Nephron (organoid): Measurements from ENCODE around the gene PGF.

Source experiments
- H3K27ac Mint-ChIP-seq, 3 experiments: 2 replicates each; pipeline ENCODE4 v1.8.0; 2020; ENCODE audit warnings: mixed read lengths in 3 of 3, mild to moderate bottlenecking in 2 of 3, moderate library complexity in 1 of 3
- H3K27me3 Mint-ChIP-seq: 2 replicates; pipeline ENCODE4 v1.8.0; 2021; ENCODE audit warnings: low read depth, mild to moderate bottlenecking, moderate library complexity, mixed read lengths
- H3K36me3 Mint-ChIP-seq: 2 replicates; pipeline ENCODE4 v1.8.0; 2020; ENCODE audit warnings: low read depth, mixed read lengths
- H3K4me1 Mint-ChIP-seq: 2 replicates; pipeline ENCODE4 v1.8.0; 2020; ENCODE audit warnings: mixed read lengths
- H3K4me3 Mint-ChIP-seq, 3 experiments: 2 replicates each; pipeline ENCODE4 v1.8.0; 2020; ENCODE audit warnings: mild to moderate bottlenecking in 3 of 3, mixed read lengths in 3 of 3, moderate library complexity in 2 of 3
- H3K9me3 Mint-ChIP-seq: 2 replicates; pipeline ENCODE4 v1.8.0; 2020; ENCODE audit warnings: mixed read lengths
- TF ChIP-seq, protein P1 (sequence below), 3 experiments: fragments of 200-600 bp; sonication (generic); IDR thresholded peaks; one replicate each; pipeline ENCODE4 v1.5.0; 2021; ENCODE audit warnings: antibody characterized with exemption in 3 of 3; ENCODE audit not compliant: unreplicated experiment in 3 of 3

PGF gene

DNA sequence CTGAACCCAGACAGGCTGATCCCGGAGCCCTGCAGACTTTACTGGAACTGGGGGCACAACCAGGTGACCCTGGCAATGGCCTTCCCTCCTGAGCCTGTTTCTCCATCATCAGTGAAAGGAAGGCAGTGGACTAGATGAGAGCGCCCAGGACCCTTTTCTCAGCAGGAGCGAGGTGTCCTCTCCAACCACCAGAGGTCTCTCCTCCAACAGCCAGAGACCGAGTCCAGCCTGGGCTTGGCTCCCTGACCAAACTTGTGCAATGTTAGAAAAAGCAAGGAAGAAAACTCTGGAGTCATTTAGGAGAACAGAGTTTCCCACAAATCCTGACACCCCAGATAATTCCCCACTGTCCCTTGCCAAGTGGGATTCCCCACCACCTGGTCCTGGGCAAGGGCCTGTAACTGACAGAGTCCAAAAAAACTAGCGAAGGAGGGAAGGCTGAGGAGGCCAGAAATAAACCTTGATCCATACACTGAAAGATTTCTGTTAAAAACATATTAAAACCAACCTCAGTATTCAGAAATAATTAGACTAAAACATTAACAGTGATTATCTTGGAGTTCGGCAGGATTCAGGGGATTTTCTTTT, 41.3 kb downstream of the PGF start:
- H3K4me1 Mint-ChIP-seq, result peaks cover 25% of the 10 kb centered on the region
- H3K36me3 Mint-ChIP-seq, result no peaks in the 10 kb centered on the region
- H3K27ac Mint-ChIP-seq, result peak overlapping the region in 2 of 3 experiments; percentile 77 to 79
- peak overlapping the region in 1 of 3 experiments; percentile 50 for H3K4me3 Mint-ChIP-seq
- H3K27me3 Mint-ChIP-seq, result no peaks in the 10 kb centered on the region
- no peaks in the 10 kb centered on the region for H3K9me3 Mint-ChIP-seq
- TF ChIP-seq, protein P1, sequence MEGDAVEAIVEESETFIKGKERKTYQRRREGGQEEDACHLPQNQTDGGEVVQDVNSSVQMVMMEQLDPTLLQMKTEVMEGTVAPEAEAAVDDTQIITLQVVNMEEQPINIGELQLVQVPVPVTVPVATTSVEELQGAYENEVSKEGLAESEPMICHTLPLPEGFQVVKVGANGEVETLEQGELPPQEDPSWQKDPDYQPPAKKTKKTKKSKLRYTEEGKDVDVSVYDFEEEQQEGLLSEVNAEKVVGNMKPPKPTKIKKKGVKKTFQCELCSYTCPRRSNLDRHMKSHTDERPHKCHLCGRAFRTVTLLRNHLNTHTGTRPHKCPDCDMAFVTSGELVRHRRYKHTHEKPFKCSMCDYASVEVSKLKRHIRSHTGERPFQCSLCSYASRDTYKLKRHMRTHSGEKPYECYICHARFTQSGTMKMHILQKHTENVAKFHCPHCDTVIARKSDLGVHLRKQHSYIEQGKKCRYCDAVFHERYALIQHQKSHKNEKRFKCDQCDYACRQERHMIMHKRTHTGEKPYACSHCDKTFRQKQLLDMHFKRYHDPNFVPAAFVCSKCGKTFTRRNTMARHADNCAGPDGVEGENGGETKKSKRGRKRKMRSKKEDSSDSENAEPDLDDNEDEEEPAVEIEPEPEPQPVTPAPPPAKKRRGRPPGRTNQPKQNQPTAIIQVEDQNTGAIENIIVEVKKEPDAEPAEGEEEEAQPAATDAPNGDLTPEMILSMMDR (IDR thresholded peaks at IDR 0.05; ENCODE audit: unreplicated experiment in 3 of 3), result peak; percentile 65 to 77 (median 70)

DNA sequence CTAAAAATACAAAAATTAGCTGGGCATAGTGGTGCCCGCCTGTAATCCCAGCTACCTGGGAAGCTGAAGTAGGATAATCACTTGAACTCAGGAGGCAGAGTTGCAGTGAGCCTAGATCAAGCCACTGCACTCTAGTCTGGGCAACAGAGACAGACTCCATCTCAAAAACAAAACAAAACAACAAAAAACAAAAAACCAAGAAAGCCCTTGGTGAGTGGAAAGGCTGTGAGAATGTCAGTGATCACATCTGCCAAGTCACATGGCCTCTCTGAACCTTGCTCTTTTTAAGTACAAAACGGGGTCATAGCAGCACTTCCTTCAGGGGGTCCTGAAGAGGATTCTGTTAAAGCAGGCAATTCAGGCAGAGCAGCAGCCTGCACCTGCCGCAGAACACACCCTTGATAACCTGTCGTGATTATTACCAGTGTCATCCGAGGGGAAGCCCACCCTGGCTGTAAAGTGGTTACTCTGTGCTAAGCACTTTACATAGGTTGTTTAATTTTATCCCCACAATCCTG, 41.9 kb downstream of the PGF start:
- Mint-ChIP-seq H3K9me3 (no peaks in the 10 kb centered on the region), H3K36me3 (no peaks in the 10 kb centered on the region), H3K4me1 (peaks cover 28% of the 10 kb centered on the region), H3K27me3 (no peaks in the 10 kb centered on the region), H3K4me3 (no peak overlapping the region), H3K27ac (no peak overlapping the region)
- TF ChIP-seq, protein P1 (IDR thresholded peaks at IDR 0.05; ENCODE audit: unreplicated experiment in 3 of 3), result no peak

DNA sequence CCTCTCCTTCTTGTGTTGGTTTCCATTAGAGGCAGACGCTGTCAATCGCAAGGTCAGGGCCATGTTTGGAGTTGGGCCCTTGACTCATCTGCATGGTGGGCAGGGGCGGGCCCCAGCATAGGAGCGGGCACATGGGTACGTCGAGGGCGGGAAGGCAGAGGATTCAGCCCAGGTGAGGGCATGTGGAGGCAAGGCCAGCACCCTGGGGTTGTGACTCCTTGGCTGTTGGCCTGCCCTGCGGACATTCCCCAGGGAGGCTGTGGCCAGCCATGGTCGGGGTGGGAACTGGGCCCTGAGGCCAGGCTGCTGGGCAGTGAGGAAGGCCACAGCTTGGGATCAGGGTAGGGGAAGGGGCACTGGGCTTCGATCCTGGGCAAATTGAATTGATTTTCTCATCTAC, 42.6 kb downstream of the PGF start:
- Mint-ChIP-seq H3K27ac (no peak overlapping the region), H3K4me1 (peaks cover 31% of the 10 kb centered on the region), H3K36me3 (no peaks in the 10 kb centered on the region), H3K4me3 (no peak overlapping the region), H3K27me3 (no peaks in the 10 kb centered on the region), H3K9me3 (no peaks in the 10 kb centered on the region)
- TF ChIP-seq, protein P1 (IDR thresholded peaks at IDR 0.05; ENCODE audit: unreplicated experiment in 3 of 3), result no peak

DNA sequence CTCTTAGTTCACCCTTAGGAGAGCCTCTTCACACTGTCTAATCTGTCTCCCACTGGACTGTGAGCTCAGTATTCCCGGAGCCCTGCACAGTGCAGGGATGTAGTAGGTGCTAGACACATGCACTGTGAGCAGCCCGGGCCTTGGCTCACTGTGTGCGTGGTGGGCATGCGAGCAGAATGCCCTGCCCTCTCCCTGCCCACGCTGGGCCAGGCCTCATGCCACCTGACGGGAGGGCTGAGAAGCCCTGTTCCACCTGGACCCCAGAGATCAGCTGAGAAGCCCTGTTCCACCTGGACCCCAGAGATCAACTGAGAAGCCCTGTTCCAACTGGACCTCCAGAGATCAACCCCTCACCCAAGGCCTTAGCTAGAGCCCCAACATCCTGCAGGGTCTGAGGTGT, 43.3 kb downstream of the PGF start:
- Mint-ChIP-seq H3K4me1 (peaks cover 31% of the 10 kb centered on the region), H3K27ac (no peak overlapping the region), H3K4me3 (no peak overlapping the region), H3K9me3 (no peaks in the 10 kb centered on the region), H3K27me3 (no peaks in the 10 kb centered on the region), H3K36me3 (no peaks in the 10 kb centered on the region)
- TF ChIP-seq, protein P1 (IDR thresholded peaks at IDR 0.05; ENCODE audit: unreplicated experiment in 3 of 3), result no peak

DNA sequence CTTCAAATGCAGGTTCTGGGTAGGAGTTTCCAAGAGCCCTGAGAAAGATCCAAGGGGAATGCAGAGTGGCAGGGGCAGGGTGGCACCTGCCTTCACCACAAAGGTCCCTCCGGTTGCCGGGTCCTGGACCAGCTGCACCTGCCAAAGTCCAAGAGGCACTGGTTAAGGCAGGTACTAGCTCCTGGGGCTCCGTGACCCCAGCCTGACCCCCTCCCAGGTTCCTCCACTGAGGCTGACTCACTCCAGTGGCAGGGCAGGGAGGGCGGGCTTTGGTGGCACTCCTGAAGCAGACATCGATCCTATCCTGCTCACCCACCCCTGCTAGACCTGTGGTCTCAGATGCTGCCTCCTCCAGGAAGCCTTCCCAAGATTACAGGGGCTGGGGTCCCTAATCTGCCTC, 43.7 kb downstream of the PGF start:
- TF ChIP-seq, protein P1 (IDR thresholded peaks at IDR 0.05; ENCODE audit: unreplicated experiment in 3 of 3), result no peak
- Mint-ChIP-seq H3K36me3 (no peaks in the 10 kb centered on the region), H3K9me3 (no peaks in the 10 kb centered on the region), H3K27ac (no peak overlapping the region), H3K4me3 (no peak overlapping the region), H3K27me3 (no peaks in the 10 kb centered on the region), H3K4me1 (peaks cover 27% of the 10 kb centered on the region)

DNA sequence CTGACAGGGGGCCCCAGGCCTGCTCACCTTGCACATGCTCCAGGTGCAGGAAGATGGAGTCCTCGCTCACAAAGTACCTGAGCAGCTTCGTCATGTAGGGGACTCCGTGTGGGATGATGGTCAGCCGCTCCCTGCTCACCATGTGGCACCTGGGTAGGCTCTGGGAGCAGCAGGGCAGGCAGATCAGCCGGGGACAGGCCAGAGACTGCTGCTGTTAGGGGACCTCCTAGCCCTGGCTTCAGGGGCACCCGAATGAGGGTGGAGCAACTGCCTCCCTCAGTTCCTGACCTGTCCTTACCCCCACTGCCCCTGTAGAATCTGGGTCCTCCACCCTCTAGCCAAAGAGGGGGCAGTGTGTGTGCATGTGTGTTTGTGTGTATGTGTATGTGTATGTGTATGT, 44.2 kb downstream of the PGF start:
- Mint-ChIP-seq H3K27me3 (no peaks in the 10 kb centered on the region), H3K4me3 (no peak overlapping the region), H3K4me1 (peaks cover 22% of the 10 kb centered on the region), H3K9me3 (no peaks in the 10 kb centered on the region), H3K36me3 (no peaks in the 10 kb centered on the region), H3K27ac (no peak overlapping the region)
- TF ChIP-seq, protein P1 (IDR thresholded peaks at IDR 0.05; ENCODE audit: unreplicated experiment in 3 of 3), result no peak
